ENCODE data around the gene SLC18A3. TPM values are rescaled to one million over a fixed set of nuclear protein-coding genes. Genes with fewer than 3 reads are reported as not detected.
A peak's percentile ranks its signal among the peaks of the same experiment; 100 is the strongest.

SLC18A3 gene
- total RNA-seq, 4 donors from 2014 or later: 0.42 to 1.7 (median 0.81) TPM

DNA sequence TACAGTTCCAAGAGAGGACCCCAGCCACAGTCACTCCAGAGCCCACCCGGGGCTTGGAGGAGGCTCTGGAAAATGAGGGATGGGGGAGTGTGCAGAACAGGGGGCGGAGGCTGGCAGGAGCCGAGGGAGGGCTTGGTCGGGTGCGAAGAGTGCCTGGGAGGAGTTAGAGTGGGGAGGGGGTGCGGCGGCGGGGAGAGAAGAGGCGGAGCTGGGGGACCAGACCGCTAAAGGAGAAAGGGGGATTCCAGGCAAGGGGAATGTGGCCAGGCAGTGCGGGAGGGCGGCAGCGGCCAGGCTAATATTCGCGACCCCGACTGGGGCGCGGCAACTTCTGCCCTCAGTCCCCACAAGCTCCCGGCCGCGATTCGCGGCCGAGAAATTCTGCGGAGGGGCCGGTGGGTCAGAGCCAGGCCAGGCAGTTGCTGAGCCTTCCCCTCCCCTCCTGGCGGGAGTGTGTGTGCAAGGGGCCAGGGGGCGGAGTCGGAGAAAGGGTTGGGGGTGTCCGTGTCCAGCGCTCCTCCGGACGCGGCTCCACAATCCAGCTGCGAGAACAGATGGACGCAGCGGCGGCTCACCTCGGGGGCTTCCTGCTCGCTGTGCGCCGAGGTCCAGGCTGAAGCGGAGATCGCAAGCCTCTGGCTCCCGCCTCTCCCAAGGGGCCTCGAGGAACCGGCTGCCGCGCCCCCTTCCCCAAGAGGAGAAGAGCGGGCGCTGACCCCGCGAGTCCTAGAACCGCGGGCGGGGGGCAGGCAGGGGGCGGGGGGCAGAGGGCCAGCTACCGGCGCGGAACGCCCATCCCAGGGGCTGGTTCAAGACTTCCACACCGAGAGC lies 612 bp upstream of the SLC18A3 start:
- H3K27me3 ChIP-seq: peaks cover 0 to 99% (median 60%) of the 10 kb centered on the region in 4 donors
- WGBS: 1% methylated on average over 19 of the region's 62 CpGs

DNA sequence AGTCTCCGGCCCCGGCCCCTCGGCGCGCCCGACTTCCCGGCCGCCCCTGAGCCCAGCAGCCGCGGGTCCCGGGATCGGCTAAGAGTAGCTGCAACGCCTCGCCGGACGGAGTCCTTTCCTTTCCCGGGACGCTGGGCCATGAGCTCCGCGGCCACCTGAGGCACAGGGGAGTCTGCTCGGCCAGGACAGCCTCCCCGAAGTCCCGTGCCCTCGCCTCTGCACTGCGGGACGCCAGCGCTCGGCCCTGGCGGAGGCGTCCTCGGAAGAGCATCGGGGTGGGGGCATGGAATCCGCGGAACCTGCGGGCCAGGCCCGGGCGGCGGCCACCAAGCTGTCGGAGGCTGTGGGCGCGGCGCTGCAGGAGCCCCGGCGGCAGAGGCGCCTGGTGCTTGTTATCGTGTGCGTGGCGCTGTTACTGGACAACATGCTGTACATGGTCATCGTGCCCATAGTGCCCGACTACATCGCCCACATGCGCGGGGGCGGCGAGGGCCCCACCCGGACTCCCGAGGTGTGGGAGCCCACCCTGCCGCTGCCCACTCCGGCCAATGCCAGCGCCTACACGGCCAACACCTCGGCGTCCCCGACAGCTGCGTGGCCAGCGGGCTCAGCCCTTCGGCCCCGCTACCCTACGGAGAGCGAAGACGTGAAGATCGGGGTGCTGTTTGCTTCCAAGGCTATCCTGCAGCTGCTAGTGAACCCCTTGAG lies 502 bp downstream of the SLC18A3 start:
- no peaks in the 10 kb centered on the region for H3K9me3 ChIP-seq
- intact Hi-C loops (cut with DNase I): no loop called here
- peak overlapping the region; percentile 9 to 30 (median 13) for H3K4me3 ChIP-seq
- TF ChIP-seq EP300 (IDR thresholded peaks at IDR 0.05): no peak
- WGBS: 1% methylated on average over 18 of the region's 72 CpGs
- H3K36me3 ChIP-seq: no peaks in the 10 kb centered on the region
- H3K27ac ChIP-seq (replicated peaks in 1 of 4): no peak overlapping the region
- peaks cover 0 to 100% (median 60%) of the 10 kb centered on the region in 4 donors for H3K27me3 ChIP-seq
- H3K4me1 ChIP-seq: peaks cover 5 to 54% (median 35%) of the 10 kb centered on the region in 4 donors
- DNase-seq (ENCODE audit: extremely low spot score): no peak

More for the DNA sequence above, 612 bp upstream of the SLC18A3 start:
- Histone ChIP-seq H3K4me3 (peak overlapping the region; percentile 9 to 30 (median 10)), H3K4me1 (peaks cover 5 to 52% (median 35%) of the 10 kb centered on the region in 4 donors), H3K36me3 (no peaks in the 10 kb centered on the region), H3K9me3 (no peaks in the 10 kb centered on the region), H3K27ac (replicated peaks in 1 of 4) (no peak overlapping the region)
- intact Hi-C loops (cut with DNase I): no loop called here
- TF ChIP-seq POLR2AphosphoS5 (IDR thresholded peaks at IDR 0.05) (no peak), POLR2A (IDR thresholded peaks at IDR 0.05; ENCODE audit: low read depth) (no peak), EP300 (IDR thresholded peaks at IDR 0.05) (no peak)
- TF ChIP-seq, protein P1, sequence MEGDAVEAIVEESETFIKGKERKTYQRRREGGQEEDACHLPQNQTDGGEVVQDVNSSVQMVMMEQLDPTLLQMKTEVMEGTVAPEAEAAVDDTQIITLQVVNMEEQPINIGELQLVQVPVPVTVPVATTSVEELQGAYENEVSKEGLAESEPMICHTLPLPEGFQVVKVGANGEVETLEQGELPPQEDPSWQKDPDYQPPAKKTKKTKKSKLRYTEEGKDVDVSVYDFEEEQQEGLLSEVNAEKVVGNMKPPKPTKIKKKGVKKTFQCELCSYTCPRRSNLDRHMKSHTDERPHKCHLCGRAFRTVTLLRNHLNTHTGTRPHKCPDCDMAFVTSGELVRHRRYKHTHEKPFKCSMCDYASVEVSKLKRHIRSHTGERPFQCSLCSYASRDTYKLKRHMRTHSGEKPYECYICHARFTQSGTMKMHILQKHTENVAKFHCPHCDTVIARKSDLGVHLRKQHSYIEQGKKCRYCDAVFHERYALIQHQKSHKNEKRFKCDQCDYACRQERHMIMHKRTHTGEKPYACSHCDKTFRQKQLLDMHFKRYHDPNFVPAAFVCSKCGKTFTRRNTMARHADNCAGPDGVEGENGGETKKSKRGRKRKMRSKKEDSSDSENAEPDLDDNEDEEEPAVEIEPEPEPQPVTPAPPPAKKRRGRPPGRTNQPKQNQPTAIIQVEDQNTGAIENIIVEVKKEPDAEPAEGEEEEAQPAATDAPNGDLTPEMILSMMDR (IDR thresholded peaks at IDR 0.05): no peak
- DNase-seq (ENCODE audit: extremely low spot score): no peak

DNA sequence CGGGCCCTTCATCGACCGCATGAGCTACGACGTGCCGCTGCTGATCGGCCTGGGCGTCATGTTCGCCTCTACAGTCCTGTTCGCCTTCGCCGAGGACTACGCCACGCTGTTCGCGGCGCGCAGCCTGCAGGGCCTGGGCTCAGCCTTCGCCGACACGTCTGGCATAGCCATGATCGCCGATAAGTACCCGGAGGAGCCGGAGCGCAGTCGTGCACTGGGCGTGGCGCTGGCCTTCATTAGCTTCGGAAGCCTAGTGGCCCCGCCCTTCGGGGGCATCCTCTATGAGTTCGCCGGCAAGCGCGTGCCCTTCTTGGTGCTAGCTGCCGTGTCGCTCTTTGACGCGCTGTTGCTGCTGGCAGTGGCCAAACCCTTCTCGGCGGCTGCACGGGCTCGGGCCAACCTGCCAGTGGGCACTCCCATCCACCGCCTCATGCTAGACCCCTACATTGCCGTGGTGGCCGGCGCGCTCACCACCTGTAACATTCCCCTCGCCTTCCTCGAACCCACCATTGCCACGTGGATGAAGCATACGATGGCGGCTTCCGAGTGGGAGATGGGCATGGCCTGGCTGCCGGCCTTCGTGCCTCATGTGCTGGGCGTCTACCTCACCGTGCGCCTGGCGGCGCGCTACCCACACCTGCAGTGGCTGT lies 1.2 kb downstream of the SLC18A3 start:
- Histone ChIP-seq H3K27me3 (peaks cover 0 to 100% (median 59%) of the 10 kb centered on the region in 4 donors), H3K36me3 (no peaks in the 10 kb centered on the region), H3K9me3 (no peaks in the 10 kb centered on the region), H3K4me1 (peaks cover 5 to 54% (median 35%) of the 10 kb centered on the region in 4 donors), H3K27ac (replicated peaks in 1 of 4) (no peak overlapping the region), H3K4me3 (no peak overlapping the region)
- DNase-seq (ENCODE audit: extremely low spot score): no peak
- no CpG with 5 or more reads among the region's 63 CpGs for WGBS
- TF ChIP-seq EP300 (IDR thresholded peaks at IDR 0.05): no peak
- TF ChIP-seq, protein P1 (IDR thresholded peaks at IDR 0.05): no peak
- TF ChIP-seq POLR2A (IDR thresholded peaks at IDR 0.05; ENCODE audit: low read depth): no peak
- TF ChIP-seq POLR2AphosphoS5 (IDR thresholded peaks at IDR 0.05): no peak
- intact Hi-C loops (cut with DNase I): no loop called here

DNA sequence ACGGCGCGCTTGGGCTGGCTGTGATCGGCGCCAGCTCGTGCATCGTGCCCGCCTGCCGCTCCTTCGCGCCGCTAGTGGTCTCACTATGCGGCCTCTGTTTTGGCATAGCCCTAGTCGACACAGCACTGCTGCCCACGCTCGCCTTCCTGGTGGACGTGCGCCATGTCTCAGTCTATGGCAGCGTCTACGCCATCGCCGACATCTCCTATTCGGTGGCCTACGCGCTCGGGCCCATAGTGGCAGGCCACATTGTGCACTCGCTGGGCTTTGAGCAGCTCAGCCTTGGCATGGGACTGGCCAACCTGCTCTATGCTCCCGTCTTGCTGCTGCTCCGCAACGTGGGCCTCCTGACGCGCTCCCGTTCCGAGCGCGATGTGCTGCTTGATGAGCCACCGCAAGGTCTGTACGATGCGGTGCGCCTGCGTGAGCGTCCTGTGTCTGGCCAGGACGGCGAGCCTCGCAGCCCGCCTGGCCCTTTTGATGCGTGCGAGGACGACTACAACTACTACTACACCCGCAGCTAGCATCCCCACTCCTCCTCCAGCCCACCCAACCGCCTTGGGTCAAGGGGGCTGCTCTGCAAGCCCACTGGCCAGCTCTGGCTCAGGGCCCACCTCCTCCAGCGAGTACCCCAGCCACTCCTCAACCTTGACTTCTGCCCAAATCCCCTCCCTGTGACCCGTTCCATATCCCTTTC lies 1.9 kb downstream of the SLC18A3 start:
- no peak overlapping the region for H3K27ac ChIP-seq (replicated peaks in 1 of 4)
- no peak for DNase-seq (ENCODE audit: extremely low spot score)
- peaks cover 0 to 100% (median 57%) of the 10 kb centered on the region in 4 donors for H3K27me3 ChIP-seq
- no peaks in the 10 kb centered on the region for H3K36me3 ChIP-seq
- peaks cover 5 to 52% (median 35%) of the 10 kb centered on the region in 4 donors for H3K4me1 ChIP-seq
- WGBS: 0% methylated on average over 3 of the region's 53 CpGs
- H3K9me3 ChIP-seq: no peaks in the 10 kb centered on the region
- TF ChIP-seq POLR2AphosphoS5 (IDR thresholded peaks at IDR 0.05): no peak
- TF ChIP-seq POLR2A (IDR thresholded peaks at IDR 0.05; ENCODE audit: low read depth): no peak
- TF ChIP-seq, protein P1 (IDR thresholded peaks at IDR 0.05): no peak
- no peak for TF ChIP-seq EP300 (IDR thresholded peaks at IDR 0.05)
- intact Hi-C loops (cut with DNase I): no loop called here
- H3K4me3 ChIP-seq: no peak overlapping the region

Measured in esophagus muscularis mucosa (tissue), 4 donors.